Ovary (tissue), 10 donors: ENCODE data around the gene CCL28. TPM values are rescaled to one million over a fixed set of nuclear protein-coding genes. Genes with fewer than 3 reads are reported as not detected.
"Not testable (repeated sequence)": the region's sequence is repeated elsewhere in the genome, so short reads cannot be mapped to it uniquely, and the experiment has no call there.

Experiments used
- DNase-seq, 5 donors: peaks; one replicate each; pipeline ENCODE4 v3.0.0-alpha.2; 2019 to 2020
- H3K27ac ChIP-seq, 2 donors: fragments of 200-600 bp; one replicate each; pipeline versions ENCODE4 v1.5.1 to v1.8.0; 2019 to 2022
- H3K27me3 ChIP-seq: fragments of 200-600 bp; one replicate; pipeline ENCODE4 v1.8.0; 2022
- H3K36me3 ChIP-seq: fragments of 200-600 bp; sonication (generic); one replicate; pipeline ENCODE4 v1.5.1; 2019
- H3K4me1 ChIP-seq: one replicate; pipeline ENCODE4 v1.8.1; 2013; ENCODE audit warnings: mild to moderate bottlenecking, moderate library complexity; ENCODE audit not compliant: insufficient read depth
- H3K4me3 ChIP-seq: fragments of 200-600 bp; sonication (generic); one replicate; pipeline ENCODE4 v1.5.1; 2017
- H3K9me3 ChIP-seq, 2 donors: fragments of 200-600 bp in 1 of 2; sonication (generic) in 1 of 2; one replicate each; pipeline versions ENCODE4 v1.5.1 to v1.8.1; 2013 to 2019; ENCODE audit warnings: mild to moderate bottlenecking in 1 of 2, moderate library complexity in 1 of 2
- CTCF ChIP-seq, 3 donors: fragments of 450-650 bp in 2 of 3; fragments of 200-600 bp in 1 of 3; IDR thresholded peaks; one replicate each; pipeline versions ENCODE4 v1.5.1 to v1.8.0; 2016 to 2022; ENCODE audit warnings: antibody characterized with exemption in 3 of 3, mild to moderate bottlenecking in 1 of 3
- EP300 ChIP-seq: sonication (generic); formaldehyde crosslinking; IDR thresholded peaks from one replicate; pipeline ENCODE4 v1.6.1; 2017; ENCODE audit warnings: antibody characterized with exemption
- POLR2A ChIP-seq: fragments of 450-650 bp; IDR thresholded peaks from one replicate; pipeline ENCODE4 v1.6.1; 2017; ENCODE audit warnings: antibody characterized with exemption, mild to moderate bottlenecking, moderate library complexity
- WGBS, 3 donors: extraction: QIAGEN DNeasy Blood & Tissue Kit in 1 of 3; methylation state at CpG; one replicate each; pipeline versions ENCODE4 v1.1.5 to v1.1.7; 2013 to 2017; 5-methylcytosine and 5-hydroxymethylcytosine counted together
- intact Hi-C, 4 donors: fragments of 100-400 bp; cut with DNase I; formaldehyde crosslinking; loops; one replicate each; pipeline versions ENCODE4 v1.11.0 to v1.15.1; 2022 to 2023
- long read RNA-seq, 3 donors: library from polyadenylated mRNA in 2 of 3; unstranded in 2 of 3; transcript quantifications; one replicate each; pipeline ENCODE4 v2.0.0 and lab custom pipeline, GENCODE V29; 2021 to 2026
- polyA plus RNA-seq, 2 donors: library from polyadenylated mRNA; stranded (reverse); fragments of 200-250 nt in 1 of 2; fragments of 350-450 nt in 1 of 2; fragmentation: Illumina TruSeq in 1 of 2; extraction: RNeasy Lipid Tissue Mini Kit (QIAGEN cat#74804) in 1 of 2; gene quantifications; one replicate each; pipeline ENCODE4 v1.2.3, GENCODE V29; 2013 to 2014
- total RNA-seq, 7 donors: library from RNA; depleted of rRNA in 2 of 7; stranded (reverse); fragments of >200 nt in 2 of 7; fragmentation: NEBNext Ultra II Directional in 3 of 7; extraction: Animal tissue kit (Norgen Biotek cat#: 25700) in 3 of 7; gene quantifications; one replicate each; pipeline versions ENCODE4 v1.1.0 to v1.2.4, GENCODE V29; 2016 to 2023
- donor health status: DM: no; HTN: no; CAD: no; lungs with moderate emphysema.
- donor health status: DM: no; HTN: no; CAD: no.
- donor health status: Bipolar disorder and iron deficiency.
- donor health status: DM: yes; HTN: yes; CAD: no.
- donor health status: DM: no; HTN: no; CAD: no.
- donor health status: DM: yes; HTN: yes; CAD: no.

The CCL28 gene
- total RNA-seq (1 to 10 TPM in 5 of 7 donors, under 1 TPM in 1, not detected in 1; 0.82 to 2.2 (median 1.9) TPM), polyA plus RNA-seq (1 to 10 TPM in 1 of 2 donors, under 1 TPM in 1; 0.59 to 3.2 TPM)
- long read RNA-seq, donor 1, partial matches to known transcripts, result 0 of 3 reads
- long read RNA-seq, donor 1, other reads (novel, unspliced or antisense), result 2 of 3 reads
- long read RNA-seq, donor 2, partial matches to known transcripts, result 0 of 1 reads
- long read RNA-seq, donor 2, other reads (novel, unspliced or antisense), result 0 of 1 reads
- long read RNA-seq, donor 3, partial matches to known transcripts, result 0 of 3 reads
- long read RNA-seq, donor 3, other reads (novel, unspliced or antisense), result 1 of 3 reads

GRCh38 chr5:43412156-43412555 is at the start of gene CCL28:
TSS of gene CCL28 (minus strand) at chr5:43412391. CDS start at chr5:43412316, 75 bp downstream.
- TF ChIP-seq POLR2A (no peak), EP300 (no peak), CTCF (IDR thresholded peaks at IDR 0.05) (no peak)
- intact Hi-C loops, result no loop called here
- no peak for DNase-seq
- Histone ChIP-seq H3K9me3 (no peaks in the 10 kb centered on the region), H3K36me3 (no peaks in the 10 kb centered on the region), H3K27me3 (no peaks in the 10 kb centered on the region), H3K27ac (no peak within 1 kb of the TSS), H3K4me1 (no peaks in the 10 kb centered on the region), H3K4me3 (no peak within 1 kb of the TSS)
- WGBS, 3 donors, result 69 to 74% (median 72%) methylated on average over 6 of the region's 6 CpGs

- TF ChIP-seq POLR2A (no peak), CTCF (IDR thresholded peaks at IDR 0.05) (no peak), EP300 (no peak)
Measured at GRCh38 chr5:43461066-43461465, 48.9 kb upstream of the CCL28 start.

GRCh38 chr5:43456556-43456955 is 44.4 kb upstream of the CCL28 start:
- WGBS, 3 donors, result 97 to 98% (median 98%) methylated on average over 3 of the region's 3 CpGs
- Histone ChIP-seq H3K27ac (no peak overlapping the region), H3K27me3 (no peaks in the 10 kb centered on the region), H3K4me3 (no peak overlapping the region), H3K36me3 (no peaks in the 10 kb centered on the region), H3K9me3 (no peaks in the 10 kb centered on the region), H3K4me1 (no peaks in the 10 kb centered on the region)
- DNase-seq, result no peak
- intact Hi-C loops, result no loop called here
- no peak for TF ChIP-seq POLR2A
- TF ChIP-seq CTCF (IDR thresholded peaks at IDR 0.05), result no peak
- no peak for TF ChIP-seq EP300

More at GRCh38 chr5:43461066-43461465, 48.9 kb upstream of the CCL28 start:
- Histone ChIP-seq H3K9me3 (no peaks in the 10 kb centered on the region), H3K27ac (no peak overlapping the region), H3K4me3 (no peak overlapping the region), H3K4me1 (no peaks in the 10 kb centered on the region), H3K27me3 (no peaks in the 10 kb centered on the region), H3K36me3 (no peaks in the 10 kb centered on the region)
- no peak for DNase-seq
- intact Hi-C loops, result no loop called here
- 98 to 100% (median 100%) methylated on average over 1 of the region's 1 CpG for WGBS, 3 donors

GRCh38 chr5:43441575-43441974 is 29.4 kb upstream of the CCL28 start:
- DNase-seq, H3K4me3 ChIP-seq, H3K4me1 ChIP-seq, H3K27me3 ChIP-seq, H3K36me3 ChIP-seq, intact Hi-C loops, H3K27ac ChIP-seq: not testable (repeated sequence)
- H3K9me3 ChIP-seq, result peaks cover 0 to 13% of the 10 kb centered on the region in 2 donors

GRCh38 chr5:43437062-43437660 is 25.0 kb upstream of the CCL28 start:
- intact Hi-C loops, result no loop called here
- H3K27ac ChIP-seq, result no peak overlapping the region
- TF ChIP-seq EP300 (no peak), POLR2A (no peak), CTCF (IDR thresholded peaks at IDR 0.05) (no peak)

More at GRCh38 chr5:43437062-43437660, 25.0 kb upstream of the CCL28 start:
- no peak for DNase-seq
- no peak overlapping the region for H3K4me3 ChIP-seq
- no peaks in the 10 kb centered on the region for H3K9me3 ChIP-seq
- no peaks in the 10 kb centered on the region for H3K36me3 ChIP-seq
- H3K4me1 ChIP-seq, result no peaks in the 10 kb centered on the region
- no peaks in the 10 kb centered on the region for H3K27me3 ChIP-seq
- WGBS, 3 donors, result 96 to 97% (median 96%) methylated on average over 3 of the region's 3 CpGs
